Erythroblast (primary cell): ENCODE measurements around the gene TNIK.

Source experiments
- GATA1 ChIP-seq: IDR thresholded peaks from 2 replicates; pipeline ENCODE4 v1.6.1; 2011; ENCODE audit warnings: low read depth, mild to moderate bottlenecking, control low read depth, low read length, moderate library complexity
- POLR2A ChIP-seq: IDR thresholded peaks from 2 replicates; pipeline ENCODE4 v1.6.1; 2011; ENCODE audit warnings: mild to moderate bottlenecking, low read length

DNA sequence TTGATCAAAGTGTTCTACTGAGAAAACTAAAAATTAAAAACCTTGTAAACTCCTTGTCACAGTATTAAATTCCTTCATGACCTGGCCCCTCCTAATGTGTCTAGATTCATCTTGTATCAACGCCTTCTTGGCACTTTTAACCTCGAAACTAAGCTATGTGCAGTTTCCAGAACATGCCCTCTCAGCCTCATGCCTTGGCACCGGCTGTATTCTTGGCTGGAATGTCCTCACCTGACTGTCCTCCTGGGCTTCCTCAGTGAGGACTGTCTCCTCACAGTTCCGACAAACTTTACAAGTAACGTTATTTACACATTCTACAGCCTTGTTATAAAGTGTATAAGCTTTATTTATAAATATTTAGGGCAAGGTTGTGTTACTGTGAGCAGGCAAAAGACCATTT lies 237.2 kb downstream of the TNIK start:
- TF ChIP-seq POLR2A = no peak
- TF ChIP-seq GATA1 = no peak
